RWPE1 (cell line): Measurements from ENCODE around the gene APOM.

Source experiments
- CTCF ChIA-PET: fragments of 350-600 bp; sonication (Branson Sonifier 250); formaldehyde crosslinking; extraction: SDS; loops from one replicate; lab custom pipeline; 2021; lab: Yijun Ruan, JAX
- POLR2A ChIA-PET: fragments of 400-600 bp; formaldehyde crosslinking; extraction: SDS; loops from one replicate; lab custom pipeline; 2020; ENCODE audit warnings: antibody characterized with exemption; ENCODE audit not compliant: low non-redundant PET; lab: Yijun Ruan, JAX
- DNase-seq: peaks from one replicate; pipeline ENCODE4 v3.0.0; 2012; ENCODE audit warnings: low spot score
- H3K27ac ChIP-seq: fragments of 450-650 bp; 2 replicates; pipeline ENCODE4 v1.5.1; 2017
- CTCF ChIP-seq: fragments of 450-650 bp; conservative IDR thresholded peaks from 2 replicates; pipeline ENCODE4 v1.5.1; 2017; ENCODE audit warnings: low read depth, mild to moderate bottlenecking

The APOM gene

GRCh38 chr6:31641370-31641769 is 14.3 kb upstream of the APOM start:
- CTCF ChIA-PET: interaction anchor here (0.6 kb wide), 1 partner anchor 11 kb away, joined by 4 read pairs; no protein-coding TSS in a partner anchor
- POLR2A ChIA-PET: no interaction called here

DNA sequence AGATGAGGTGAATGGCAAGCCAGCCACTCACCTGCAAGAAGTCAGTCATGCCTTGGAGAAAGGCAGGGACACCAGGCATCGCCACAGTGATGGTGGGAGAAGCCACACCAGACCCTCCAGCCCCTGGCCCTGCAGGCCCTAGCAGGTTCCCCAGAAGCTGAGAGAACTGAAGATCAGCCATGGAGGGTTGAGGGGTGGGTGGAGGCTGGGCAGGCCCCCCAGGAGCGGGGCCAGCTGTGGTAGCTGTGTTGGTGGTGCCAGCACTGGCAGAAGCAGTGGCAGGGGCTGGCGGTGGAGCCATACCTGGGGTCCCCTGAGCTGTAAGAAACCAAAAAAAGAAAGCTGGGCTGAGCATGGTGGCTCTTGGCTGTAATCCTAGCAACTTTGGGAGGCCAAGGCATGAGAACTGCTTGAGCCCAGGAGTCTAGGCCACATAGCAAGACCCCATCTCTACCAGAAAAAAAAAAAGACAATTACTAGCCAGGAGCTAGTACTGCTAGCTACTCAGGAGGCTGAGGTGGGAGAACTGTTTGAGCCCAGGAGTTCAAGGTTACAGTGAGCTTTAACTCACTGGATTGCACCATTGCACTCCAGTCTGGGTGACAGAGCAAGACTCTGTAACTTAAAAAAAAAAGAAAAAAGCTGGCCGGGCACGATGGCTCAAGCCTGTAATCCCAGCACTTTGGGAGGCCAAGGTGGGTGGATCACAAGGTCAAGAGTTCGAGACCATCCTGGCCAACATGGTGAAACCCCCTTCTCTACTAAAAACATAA is 12.7 kb upstream of the APOM start:
- 0 out of 2 replicates have a peak overlapping the region, but pooled peaks have one; percentile 31 for H3K27ac ChIP-seq
- TF ChIP-seq CTCF: no peak
- ChIA-PET POLR2A (no interaction called here), CTCF (no interaction called here)
- DNase-seq: no peak

More at GRCh38 chr6:31641370-31641769, 14.3 kb upstream of the APOM start:
- TF ChIP-seq CTCF: no peak
- DNase-seq: no peak
- peak overlapping the region; percentile 40 for H3K27ac ChIP-seq

DNA sequence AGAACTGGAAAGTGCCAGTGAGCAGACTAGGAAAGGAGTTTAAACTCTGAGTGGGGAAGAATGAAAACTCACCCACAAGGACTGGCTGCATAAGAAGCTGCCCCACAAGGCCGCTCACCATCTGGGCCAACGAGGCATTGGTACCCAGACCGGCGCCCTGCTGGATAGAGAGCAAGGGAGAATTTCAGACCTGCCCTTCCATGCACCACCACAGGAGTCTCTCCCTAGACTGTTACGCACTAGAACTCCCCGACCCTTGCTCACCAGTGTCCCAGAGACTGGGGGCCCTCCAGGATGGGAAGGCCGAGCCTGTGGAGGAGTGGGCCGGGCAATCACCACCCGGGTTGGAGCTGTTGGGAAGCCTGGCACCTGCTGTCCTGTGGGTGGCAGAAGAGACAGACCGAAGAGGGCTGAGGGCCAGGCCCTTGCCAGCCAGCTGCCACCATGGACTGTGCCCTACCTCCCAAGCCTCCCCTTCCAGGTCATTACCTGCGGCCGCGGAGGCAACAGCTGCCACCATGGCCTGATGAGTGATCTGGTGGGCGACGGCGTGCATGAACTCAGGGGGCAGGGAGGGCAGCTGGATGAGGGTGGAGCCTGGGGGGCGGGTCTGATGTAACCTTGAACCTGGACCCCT is 11.8 kb upstream of the APOM start:
- TF ChIP-seq CTCF: no peak
- CTCF ChIA-PET: no interaction called here
- POLR2A ChIA-PET: no interaction called here
- H3K27ac ChIP-seq: no peak overlapping the region; the same call in 1 of the 2 replicates
- no peak for DNase-seq

DNA sequence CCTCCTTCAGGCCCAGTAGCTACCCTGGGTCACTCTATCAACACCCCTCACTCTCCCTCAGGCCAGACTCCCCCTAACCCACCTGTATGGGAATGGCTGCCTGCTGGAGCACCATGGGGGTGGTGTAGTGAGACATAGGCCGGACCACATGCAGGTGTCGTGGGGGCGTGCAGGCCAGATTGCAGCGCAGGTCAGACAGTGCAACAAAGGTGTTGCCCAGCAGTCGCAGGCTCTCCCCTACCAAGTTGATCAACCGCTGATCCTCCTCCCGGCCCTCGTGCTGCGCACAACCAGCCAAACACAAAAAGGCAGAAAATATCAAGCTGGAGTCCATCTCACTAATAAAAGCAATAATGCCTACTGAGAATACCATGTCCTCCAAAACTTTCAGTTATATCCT is 10.4 kb upstream of the APOM start:
- H3K27ac ChIP-seq: no peak overlapping the region
- DNase-seq: no peak
- TF ChIP-seq CTCF: no peak
- ChIA-PET POLR2A (no interaction called here), CTCF (interaction anchor here (0.5 kb wide), 1 partner anchor 13 kb away, joined by 5 read pairs; no protein-coding TSS in a partner anchor)

- ChIA-PET CTCF (interaction anchor here (0.7 to 1.0 kb wide), 4 partner anchors 9 to 319 kb away, joined by 3 to 4 read pairs (median 4); partner anchors contain the start of genes C6orf47 and LY6G5C), POLR2A (interaction anchor here (0.6 to 1.6 kb wide), 6 partner anchors 12 to 61 kb away, joined by 3 to 11 read pairs (median 4); partner anchors contain the start of gene GPANK1)
- DNase-seq: peak; percentile 82
- H3K27ac ChIP-seq: peak overlapping the region; percentile 96
- TF ChIP-seq CTCF: no peak
Measured at GRCh38 chr6:31651602-31652191, 4.0 kb upstream of the APOM start.
